AG04449 (cell line): ENCODE results near the gene APLP2.
"Not testable (repeated sequence)": the region's sequence is repeated elsewhere in the genome, so short reads cannot be mapped to it uniquely, and the experiment has no call there.

Source experiments
- CTCF ChIA-PET: fragments of 350-600 bp; formaldehyde crosslinking; extraction: SDS; loops from one replicate; lab custom pipeline; 2021; ENCODE audit warnings: antibody characterized with exemption; lab: Yijun Ruan, JAX
- POLR2A ChIA-PET: fragments of 400-600, 350-600 bp; formaldehyde crosslinking; extraction: SDS; loops from one replicate; lab custom pipeline; 2020; ENCODE audit warnings: antibody characterized with exemption, inconsistent platforms; lab: Yijun Ruan, JAX
- DNase-seq: peaks from one replicate; pipeline ENCODE4 v3.0.0-alpha.2; 2010; ENCODE audit warnings: low read depth, low spot score
- H3K4me3 ChIP-seq: 2 replicates; pipeline ENCODE4 v1.5.1; 2011; ENCODE audit warnings: low read depth, mild to moderate bottlenecking, control low read depth, low read length
- CTCF ChIP-seq: IDR thresholded peaks from one replicate; pipeline ENCODE4 v1.5.1; 2011; ENCODE audit warnings: mild to moderate bottlenecking, moderate library complexity, low read length, control low read depth, inconsistent platforms; ENCODE audit not compliant: insufficient read depth; ENCODE audit errors: missing control alignments

The APLP2 gene

GRCh38 chr11:130190371-130190881, 120.7 kb downstream of the APLP2 start:
- TF ChIP-seq CTCF = no peak
- ChIA-PET POLR2A (no interaction called here), CTCF (no interaction called here)
- no peak for DNase-seq
- no peak overlapping the region for H3K4me3 ChIP-seq

- TF ChIP-seq CTCF = no peak
- H3K4me3 ChIP-seq = no peak overlapping the region
- POLR2A ChIA-PET = no interaction called here
- CTCF ChIA-PET = no interaction called here
- DNase-seq = no peak
Observed at GRCh38 chr11:130191896-130192295, 122.2 kb downstream of the APLP2 start.

- DNase-seq = no peak
- ChIA-PET POLR2A (no interaction called here), CTCF (no interaction called here)
Observed at GRCh38 chr11:130192845-130193267, 123.2 kb downstream of the APLP2 start.

GRCh38 chr11:130193551-130193950, 123.9 kb downstream of the APLP2 start:
- POLR2A ChIA-PET, DNase-seq, H3K4me3 ChIP-seq, CTCF ChIA-PET: not testable (repeated sequence)

More at GRCh38 chr11:130192845-130193267, 123.2 kb downstream of the APLP2 start:
- no peak overlapping the region for H3K4me3 ChIP-seq
- TF ChIP-seq CTCF = no peak
